GM19099 (cell line): ENCODE data around the gene EML1.

Source experiments
- POLR2A ChIP-seq: IDR thresholded peaks from 3 replicates; pipeline ENCODE4 v1.6.1; 2011; ENCODE audit warnings: low read depth; ENCODE audit not compliant: insufficient read length; ENCODE audit errors: extremely low read depth

The EML1 gene

GRCh38 chr14:99969673-99970322, 176.6 kb downstream of the EML1 start:
- TF ChIP-seq POLR2A, result no peak

GRCh38 chr14:99971087-99971940, 178.1 kb downstream of the EML1 start:
- peak; percentile 32 for TF ChIP-seq POLR2A

GRCh38 chr14:99971941-99972747, 178.9 kb downstream of the EML1 start:
- TF ChIP-seq POLR2A, result no peak

GRCh38 chr14:99972748-99973466, 179.7 kb downstream of the EML1 start:
- TF ChIP-seq POLR2A, result no peak

- no peak for TF ChIP-seq POLR2A
Measured at GRCh38 chr14:99975190-99975589, 182.0 kb downstream of the EML1 start.

GRCh38 chr14:99976021-99976420, 182.8 kb downstream of the EML1 start:
- no peak for TF ChIP-seq POLR2A

GRCh38 chr14:99976681-99977080, 183.5 kb downstream of the EML1 start:
- TF ChIP-seq POLR2A, result no peak

GRCh38 chr14:99980299-99980698, 187.1 kb downstream of the EML1 start:
- no peak for TF ChIP-seq POLR2A

- no peak for TF ChIP-seq POLR2A
Measured at GRCh38 chr14:99981806-99982205, 188.6 kb downstream of the EML1 start.

- TF ChIP-seq POLR2A, result no peak
Measured at GRCh38 chr14:99982537-99983250, 189.5 kb downstream of the EML1 start.

GRCh38 chr14:99983251-99984015, 190.2 kb downstream of the EML1 start:
- no peak for TF ChIP-seq POLR2A

- TF ChIP-seq POLR2A, result no peak
Measured at GRCh38 chr14:99984036-99984435, 190.8 kb downstream of the EML1 start.

GRCh38 chr14:99986396-99986795, 193.2 kb downstream of the EML1 start:
- TF ChIP-seq POLR2A, result no peak
